ENCODE measurements around the gene C22orf15.

DNA sequence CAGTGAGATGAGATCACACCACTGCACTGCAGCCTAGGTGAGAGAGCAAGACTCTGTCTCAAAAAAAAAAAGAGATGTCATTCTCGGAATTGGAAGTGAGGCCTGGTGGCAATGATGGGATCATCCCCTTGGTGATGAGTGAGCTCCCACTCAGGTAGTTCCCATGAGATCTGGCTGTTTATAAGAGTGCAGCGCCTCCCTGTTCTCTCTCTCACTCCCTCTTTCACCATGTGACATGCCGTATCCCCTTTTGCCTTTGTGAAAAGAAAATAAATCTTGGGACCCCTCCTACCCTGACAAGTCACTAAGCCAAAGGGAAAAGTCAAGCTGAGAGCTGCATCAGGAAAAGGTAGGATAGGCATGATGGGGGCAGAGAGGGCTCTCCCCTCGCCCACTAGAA lies 40.6 kb upstream of the C22orf15 start:
- TF ChIP-seq, protein P1, sequence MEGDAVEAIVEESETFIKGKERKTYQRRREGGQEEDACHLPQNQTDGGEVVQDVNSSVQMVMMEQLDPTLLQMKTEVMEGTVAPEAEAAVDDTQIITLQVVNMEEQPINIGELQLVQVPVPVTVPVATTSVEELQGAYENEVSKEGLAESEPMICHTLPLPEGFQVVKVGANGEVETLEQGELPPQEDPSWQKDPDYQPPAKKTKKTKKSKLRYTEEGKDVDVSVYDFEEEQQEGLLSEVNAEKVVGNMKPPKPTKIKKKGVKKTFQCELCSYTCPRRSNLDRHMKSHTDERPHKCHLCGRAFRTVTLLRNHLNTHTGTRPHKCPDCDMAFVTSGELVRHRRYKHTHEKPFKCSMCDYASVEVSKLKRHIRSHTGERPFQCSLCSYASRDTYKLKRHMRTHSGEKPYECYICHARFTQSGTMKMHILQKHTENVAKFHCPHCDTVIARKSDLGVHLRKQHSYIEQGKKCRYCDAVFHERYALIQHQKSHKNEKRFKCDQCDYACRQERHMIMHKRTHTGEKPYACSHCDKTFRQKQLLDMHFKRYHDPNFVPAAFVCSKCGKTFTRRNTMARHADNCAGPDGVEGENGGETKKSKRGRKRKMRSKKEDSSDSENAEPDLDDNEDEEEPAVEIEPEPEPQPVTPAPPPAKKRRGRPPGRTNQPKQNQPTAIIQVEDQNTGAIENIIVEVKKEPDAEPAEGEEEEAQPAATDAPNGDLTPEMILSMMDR (IDR thresholded peaks at IDR 0.05) = no peak
- TF ChIP-seq POLR2A (IDR thresholded peaks at IDR 0.05) = no peak

Data from testis (tissue), 2 donors.